Transverse colon (tissue), 3 donors: ENCODE results near the gene ROCK2.

Source experiments
- POLR2A ChIP-seq: fragments of 450-650 bp; IDR thresholded peaks from one replicate; pipeline ENCODE4 v1.6.1; 2016; ENCODE audit warnings: antibody characterized with exemption, mild to moderate bottlenecking, moderate library complexity
- TF ChIP-seq, protein P1 (sequence below), 5 experiments: fragments of 200-600 bp in 3 of 5; fragments of 450-650 bp in 2 of 5; sonication (generic) in 3 of 5; IDR thresholded peaks; 1 replicate in 2 of 5; 2 replicates in 3 of 5; pipeline ENCODE4 v1.5.1; 2016 to 2017; ENCODE audit warnings: antibody characterized with exemption in 5 of 5, inconsistent platforms in 3 of 5, mild to moderate bottlenecking in 2 of 5, moderate library complexity in 1 of 5

DNA sequence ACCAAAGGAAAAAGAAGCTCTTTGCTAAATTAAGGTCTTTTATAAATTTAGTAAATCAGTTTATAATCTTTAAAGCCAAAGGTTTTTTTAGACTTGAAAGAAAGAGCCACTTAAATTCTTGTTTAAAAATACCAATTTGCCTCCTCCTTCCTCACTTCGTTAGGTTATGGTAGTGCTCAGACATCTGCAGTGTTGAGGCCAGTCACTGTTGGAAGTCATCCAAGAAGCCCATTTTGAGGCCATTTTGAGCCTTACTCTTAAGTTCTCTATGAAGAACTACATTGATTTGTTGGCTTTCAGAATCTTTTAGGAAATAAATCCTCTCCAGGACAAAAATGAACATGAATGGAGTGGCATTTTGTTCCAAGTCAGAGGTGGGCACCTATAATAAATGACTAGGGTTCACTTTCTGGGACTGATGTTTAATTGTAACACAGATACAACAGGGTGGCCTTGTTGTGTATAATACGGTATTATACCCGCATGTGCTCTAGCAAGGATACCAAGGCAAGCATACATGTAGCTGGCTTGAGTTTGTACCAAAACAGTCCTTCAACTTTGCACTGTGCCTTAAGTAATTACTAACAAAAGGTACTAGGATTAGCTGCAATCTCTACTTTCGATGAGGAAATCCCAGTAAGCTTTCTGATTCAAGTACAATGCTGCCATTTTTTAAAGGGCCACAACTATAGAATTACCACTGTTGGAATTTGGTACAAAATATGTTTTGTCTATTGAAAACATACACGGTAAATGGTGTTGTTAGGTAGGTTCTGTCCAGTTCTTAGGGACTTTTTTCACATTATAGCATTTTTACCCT is 166.4 kb downstream of the ROCK2 start:
- TF ChIP-seq, protein P1, sequence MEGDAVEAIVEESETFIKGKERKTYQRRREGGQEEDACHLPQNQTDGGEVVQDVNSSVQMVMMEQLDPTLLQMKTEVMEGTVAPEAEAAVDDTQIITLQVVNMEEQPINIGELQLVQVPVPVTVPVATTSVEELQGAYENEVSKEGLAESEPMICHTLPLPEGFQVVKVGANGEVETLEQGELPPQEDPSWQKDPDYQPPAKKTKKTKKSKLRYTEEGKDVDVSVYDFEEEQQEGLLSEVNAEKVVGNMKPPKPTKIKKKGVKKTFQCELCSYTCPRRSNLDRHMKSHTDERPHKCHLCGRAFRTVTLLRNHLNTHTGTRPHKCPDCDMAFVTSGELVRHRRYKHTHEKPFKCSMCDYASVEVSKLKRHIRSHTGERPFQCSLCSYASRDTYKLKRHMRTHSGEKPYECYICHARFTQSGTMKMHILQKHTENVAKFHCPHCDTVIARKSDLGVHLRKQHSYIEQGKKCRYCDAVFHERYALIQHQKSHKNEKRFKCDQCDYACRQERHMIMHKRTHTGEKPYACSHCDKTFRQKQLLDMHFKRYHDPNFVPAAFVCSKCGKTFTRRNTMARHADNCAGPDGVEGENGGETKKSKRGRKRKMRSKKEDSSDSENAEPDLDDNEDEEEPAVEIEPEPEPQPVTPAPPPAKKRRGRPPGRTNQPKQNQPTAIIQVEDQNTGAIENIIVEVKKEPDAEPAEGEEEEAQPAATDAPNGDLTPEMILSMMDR (IDR thresholded peaks at IDR 0.05), result no peak
- TF ChIP-seq POLR2A, result no peak
